ENCODE data around the gene NEK9.
"Not testable (repeated sequence)": the region's sequence is repeated elsewhere in the genome, so short reads cannot be mapped to it uniquely, and the experiment has no call there.

Gene NEK9

GRCh38 chr14:75101491-75101890 lies 25.4 kb downstream of the NEK9 start:
- DNase-seq (ENCODE audit: low read depth): no peak

- no peak for DNase-seq (ENCODE audit: low read depth)
Measured at GRCh38 chr14:75098682-75099081, 28.2 kb downstream of the NEK9 start.

- no peak for DNase-seq (ENCODE audit: low read depth)
Measured at GRCh38 chr14:75098212-75098611, 28.6 kb downstream of the NEK9 start.

- no peak for DNase-seq (ENCODE audit: low read depth)
Measured at GRCh38 chr14:75096959-75097358, 29.9 kb downstream of the NEK9 start.

- no peak for DNase-seq (ENCODE audit: low read depth)
Measured at GRCh38 chr14:75095690-75096089, 31.2 kb downstream of the NEK9 start.

- DNase-seq (ENCODE audit: low read depth): no peak
Measured at GRCh38 chr14:75094896-75095295, 32.0 kb downstream of the NEK9 start.

- DNase-seq (ENCODE audit: low read depth): no peak
Measured at GRCh38 chr14:75092698-75093097, 34.1 kb downstream of the NEK9 start.

- DNase-seq (ENCODE audit: low read depth): no peak
Measured at GRCh38 chr14:75091251-75091650, 35.6 kb downstream of the NEK9 start.

GRCh38 chr14:75090353-75090752 lies 36.5 kb downstream of the NEK9 start:
- peak; percentile 3 for DNase-seq (ENCODE audit: low read depth)

GRCh38 chr14:75088566-75089373 lies 38.1 kb downstream of the NEK9 start:
- no peak for DNase-seq (ENCODE audit: low read depth)

- DNase-seq (ENCODE audit: low read depth): no peak
Measured at GRCh38 chr14:75088153-75088552, 38.7 kb downstream of the NEK9 start.

- DNase-seq (ENCODE audit: low read depth): no peak
Measured at GRCh38 chr14:75084513-75084912, 42.3 kb downstream of the NEK9 start.

- no peak for DNase-seq (ENCODE audit: low read depth)
Measured at GRCh38 chr14:75083271-75083670, 43.6 kb downstream of the NEK9 start.

- no peak for DNase-seq (ENCODE audit: low read depth)
Measured at GRCh38 chr14:75081660-75082229, 45.1 kb downstream of the NEK9 start.

GRCh38 chr14:75079521-75079920 lies 47.3 kb downstream of the NEK9 start:
- DNase-seq (ENCODE audit: low read depth): no peak

GRCh38 chr14:75077794-75078193 lies 49.1 kb downstream of the NEK9 start:
- no peak for DNase-seq (ENCODE audit: low read depth)

- DNase-seq (ENCODE audit: low read depth): no peak
Measured at GRCh38 chr14:75070383-75070782, 56.5 kb downstream of the NEK9 start.

GRCh38 chr14:75069811-75070145 lies 57.1 kb downstream of the NEK9 start:
- no peak for DNase-seq (ENCODE audit: low read depth)

GRCh38 chr14:75069121-75069810 lies 57.6 kb downstream of the NEK9 start, which contains the start of gene ZC2HC1C:
TSS of gene ZC2HC1C (plus strand) at chr14:75069641. CDS start at chr14:75070574, 933 bp downstream.
- no peak for DNase-seq (ENCODE audit: low read depth)

- DNase-seq (ENCODE audit: low read depth): no peak
Measured at GRCh38 chr14:75068294-75069120, 58.3 kb downstream of the NEK9 start.

- not testable (repeated sequence) for DNase-seq (ENCODE audit: low read depth)
Measured at GRCh38 chr14:75067765-75068164, 59.1 kb downstream of the NEK9 start.

- no peak for DNase-seq (ENCODE audit: low read depth)
Measured at GRCh38 chr14:75067212-75067611, 59.6 kb downstream of the NEK9 start.
